Astrocyte (in vitro differentiated cells and primary cell): ENCODE results near the gene C1QB. TPM values are rescaled to one million over a fixed set of nuclear protein-coding genes. Genes with fewer than 3 reads are reported as not detected.

ENCODE experiments used
- DNase-seq: peaks from one replicate; pipeline ENCODE4 v3.0.0-alpha.2; 2010; ENCODE audit warnings: low read depth
- FAIRE-seq: peaks from 2 replicates; lab custom pipeline; 2011; peaks lifted over from hg19 to GRCh38; lab: Jason Lieb, UNC
- H2AFZ ChIP-seq: 2 replicates; pipeline ENCODE4 v1.6.0; 2012; ENCODE audit warnings: low read depth, low read length, inconsistent platforms
- H3K27ac ChIP-seq: 2 replicates; pipeline ENCODE4 v1.5.1; 2011; ENCODE audit warnings: low read depth, low read length, inconsistent platforms
- H3K27me3 ChIP-seq: 2 replicates; pipeline ENCODE4 v1.6.0; 2011; ENCODE audit warnings: low read length, inconsistent platforms; ENCODE audit not compliant: insufficient read depth
- H3K36me3 ChIP-seq: 2 replicates; pipeline ENCODE4 v1.5.1; 2011; ENCODE audit warnings: low read length, inconsistent platforms; ENCODE audit not compliant: insufficient read depth
- H3K4me1 ChIP-seq: 2 replicates; pipeline ENCODE4 v1.5.1; 2011; ENCODE audit warnings: low read length, inconsistent platforms; ENCODE audit not compliant: insufficient read depth
- H3K4me2 ChIP-seq: 2 replicates; pipeline ENCODE4 v1.6.0; 2012; ENCODE audit warnings: low read length, inconsistent platforms
- H3K4me3 ChIP-seq: 2 replicates; pipeline ENCODE4 v1.5.1; 2011; ENCODE audit warnings: low read depth, mild to moderate bottlenecking, low read length, inconsistent platforms; ENCODE audit not compliant: insufficient read depth
- H3K79me2 ChIP-seq: 2 replicates; pipeline ENCODE4 v1.6.0; 2012; ENCODE audit warnings: mild to moderate bottlenecking, low read length, inconsistent platforms; ENCODE audit not compliant: insufficient read depth
- H3K9ac ChIP-seq: 2 replicates; pipeline ENCODE4 v1.6.0; 2012; ENCODE audit warnings: mild to moderate bottlenecking, low read length, inconsistent platforms
- H3K9me3 ChIP-seq: 2 replicates; pipeline ENCODE4 v1.5.1; 2012; ENCODE audit warnings: low read depth, mild to moderate bottlenecking, low read length, inconsistent platforms; ENCODE audit not compliant: insufficient read depth
- H4K20me1 ChIP-seq: 2 replicates; pipeline ENCODE4 v1.6.0; 2012; ENCODE audit warnings: low read length, inconsistent platforms; ENCODE audit not compliant: insufficient read depth
- H3K27ac Mint-ChIP-seq: one replicate; pipeline ENCODE4 v1.8.0; 2021; ENCODE audit warnings: mild to moderate bottlenecking, mixed read lengths; ENCODE audit not compliant: unreplicated experiment
- H3K27me3 Mint-ChIP-seq: one replicate; pipeline ENCODE4 v1.8.0; 2021; ENCODE audit warnings: low read depth, mixed read lengths; ENCODE audit not compliant: unreplicated experiment
- H3K36me3 Mint-ChIP-seq: one replicate; pipeline ENCODE4 v1.8.0; 2021; ENCODE audit warnings: low read depth, mixed read lengths; ENCODE audit not compliant: unreplicated experiment
- H3K4me1 Mint-ChIP-seq: one replicate; pipeline ENCODE4 v1.8.0; 2021; ENCODE audit warnings: low read depth, mixed read lengths; ENCODE audit not compliant: unreplicated experiment
- H3K4me3 Mint-ChIP-seq: one replicate; pipeline ENCODE4 v1.8.0; 2021; ENCODE audit warnings: mild to moderate bottlenecking, moderate library complexity, mixed read lengths; ENCODE audit not compliant: unreplicated experiment
- H3K9me3 Mint-ChIP-seq: one replicate; pipeline ENCODE4 v1.8.0; 2021; ENCODE audit warnings: mild to moderate bottlenecking, mixed read lengths; ENCODE audit not compliant: unreplicated experiment
- EZH2 ChIP-seq: IDR thresholded peaks from 2 replicates; pipeline ENCODE4 v1.6.1; 2012; ENCODE audit warnings: mild to moderate bottlenecking, low read length, inconsistent platforms; ENCODE audit not compliant: insufficient read depth
- total RNA-seq: library from RNA; stranded (reverse); gene quantifications from 2 replicates; pipeline ENCODE4 v1.2.1, GENCODE V29; 2021
- TF ChIP-seq, protein P1 (sequence below): IDR thresholded peaks from 2 replicates; pipeline ENCODE4 v1.5.1; 2011; ENCODE audit warnings: low read depth, mild to moderate bottlenecking, inconsistent platforms, low read length, moderate library complexity; ENCODE audit not compliant: insufficient read depth

C1QB gene
- total RNA-seq, 1 donor from 2014 or later: not detected

DNA sequence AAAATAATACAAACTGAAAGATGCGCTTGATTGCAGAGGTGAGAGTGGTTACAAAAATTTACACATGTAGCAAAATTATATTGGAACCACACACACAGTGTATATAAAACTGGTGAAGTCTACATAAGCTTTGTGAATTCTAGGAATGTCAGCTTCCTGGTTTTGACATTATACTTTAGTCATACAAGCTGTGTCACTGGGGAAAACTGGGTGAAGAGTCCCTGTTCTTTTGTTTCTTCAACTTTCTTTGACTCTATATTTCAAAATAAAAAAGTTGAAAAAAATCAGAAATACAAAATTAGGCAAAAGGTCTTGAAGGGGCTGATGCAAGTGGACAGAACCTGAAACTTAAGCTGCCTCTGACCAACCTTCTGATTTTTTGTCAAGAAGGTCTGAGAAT, 6.7 kb upstream of the C1QB start:
- FAIRE-seq: no peak

DNA sequence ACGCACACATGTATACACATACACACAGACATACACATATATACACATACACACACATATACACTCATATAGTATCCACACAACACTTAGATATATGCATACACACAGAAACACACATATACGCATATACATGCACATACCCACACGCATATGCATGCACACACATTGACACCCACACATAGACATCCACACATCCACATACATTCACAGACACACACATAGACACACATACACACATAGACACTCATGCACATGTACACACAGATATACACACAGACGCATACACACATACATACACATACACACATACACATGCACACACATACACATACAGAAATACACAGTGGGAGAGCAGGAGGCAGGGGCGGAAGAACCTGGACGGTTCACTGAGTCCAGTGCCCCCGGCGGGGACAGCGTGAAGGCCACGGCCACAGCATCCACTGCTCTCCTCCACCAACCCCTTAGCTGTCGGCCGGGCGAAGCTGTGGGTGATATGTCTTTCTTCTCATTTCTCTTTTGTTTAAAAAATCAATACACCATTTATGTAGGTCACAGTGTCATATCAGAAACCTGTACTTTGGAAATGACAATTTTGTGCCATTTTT, 2.8 kb upstream of the C1QB start:
- H3K4me3 ChIP-seq: no peak overlapping the region
- no peak overlapping the region for H2AFZ ChIP-seq
- no peak for TF ChIP-seq EZH2
- TF ChIP-seq, protein P1, sequence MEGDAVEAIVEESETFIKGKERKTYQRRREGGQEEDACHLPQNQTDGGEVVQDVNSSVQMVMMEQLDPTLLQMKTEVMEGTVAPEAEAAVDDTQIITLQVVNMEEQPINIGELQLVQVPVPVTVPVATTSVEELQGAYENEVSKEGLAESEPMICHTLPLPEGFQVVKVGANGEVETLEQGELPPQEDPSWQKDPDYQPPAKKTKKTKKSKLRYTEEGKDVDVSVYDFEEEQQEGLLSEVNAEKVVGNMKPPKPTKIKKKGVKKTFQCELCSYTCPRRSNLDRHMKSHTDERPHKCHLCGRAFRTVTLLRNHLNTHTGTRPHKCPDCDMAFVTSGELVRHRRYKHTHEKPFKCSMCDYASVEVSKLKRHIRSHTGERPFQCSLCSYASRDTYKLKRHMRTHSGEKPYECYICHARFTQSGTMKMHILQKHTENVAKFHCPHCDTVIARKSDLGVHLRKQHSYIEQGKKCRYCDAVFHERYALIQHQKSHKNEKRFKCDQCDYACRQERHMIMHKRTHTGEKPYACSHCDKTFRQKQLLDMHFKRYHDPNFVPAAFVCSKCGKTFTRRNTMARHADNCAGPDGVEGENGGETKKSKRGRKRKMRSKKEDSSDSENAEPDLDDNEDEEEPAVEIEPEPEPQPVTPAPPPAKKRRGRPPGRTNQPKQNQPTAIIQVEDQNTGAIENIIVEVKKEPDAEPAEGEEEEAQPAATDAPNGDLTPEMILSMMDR: no peak
- Mint-ChIP-seq H3K4me3 (no peak overlapping the region), H3K27ac (no peak overlapping the region), H3K9me3 (no peaks in the 10 kb centered on the region), H3K36me3 (no peaks in the 10 kb centered on the region), H3K4me1 (peaks cover 3% of the 10 kb centered on the region), H3K27me3 (peaks cover 58% of the 10 kb centered on the region)
- FAIRE-seq (no peak), DNase-seq (no peak)
- no peaks in the 10 kb centered on the region for H3K9me3 ChIP-seq
- no peaks in the 10 kb centered on the region for H4K20me1 ChIP-seq
- no peaks in the 10 kb centered on the region for H3K36me3 ChIP-seq
- H3K4me2 ChIP-seq: no peak overlapping the region
- no peak overlapping the region for H3K27ac ChIP-seq
- peaks cover 26% of the 10 kb centered on the region for H3K27me3 ChIP-seq
- H3K79me2 ChIP-seq: no peaks in the 10 kb centered on the region
- H3K9ac ChIP-seq: no peak overlapping the region
- H3K4me1 ChIP-seq: no peaks in the 10 kb centered on the region

More for the DNA sequence above, 6.7 kb upstream of the C1QB start:
- H4K20me1 ChIP-seq: no peaks in the 10 kb centered on the region
- H3K79me2 ChIP-seq: no peaks in the 10 kb centered on the region
- Mint-ChIP-seq H3K4me3 (no peak overlapping the region), H3K4me1 (peaks cover 3% of the 10 kb centered on the region), H3K27me3 (peaks cover 53% of the 10 kb centered on the region), H3K9me3 (no peaks in the 10 kb centered on the region), H3K27ac (no peak overlapping the region), H3K36me3 (no peaks in the 10 kb centered on the region)
- H3K4me2 ChIP-seq: no peak overlapping the region
- peaks cover 6% of the 10 kb centered on the region for H3K27me3 ChIP-seq
- H3K9ac ChIP-seq: no peak overlapping the region
- H2AFZ ChIP-seq: no peak overlapping the region
- H3K4me1 ChIP-seq: peaks cover 3% of the 10 kb centered on the region
- no peaks in the 10 kb centered on the region for H3K9me3 ChIP-seq
- TF ChIP-seq EZH2: no peak
- TF ChIP-seq, protein P1: no peak
- H3K36me3 ChIP-seq: no peaks in the 10 kb centered on the region
- DNase-seq: no peak
- H3K4me3 ChIP-seq: no peak overlapping the region
- H3K27ac ChIP-seq: no peak overlapping the region
